Large intestine (tissue), 3 donors: ENCODE data around the gene LRRC42. TPM values are rescaled to one million over a fixed set of nuclear protein-coding genes. Genes with fewer than 3 reads are reported as not detected.
A peak's percentile ranks its signal among the peaks of the same experiment; 100 is the strongest.

Experiments
- DNase-seq, 2 donors: peaks; one replicate each; pipeline versions ENCODE4 v3.0.0 to v3.0.0-alpha.2; 2013
- H3K27ac ChIP-seq: one replicate; pipeline ENCODE4 v1.5.1; 2013; ENCODE audit warnings: low read length
- H3K27me3 ChIP-seq: 2 replicates; pipeline ENCODE4 v1.6.1; 2013; ENCODE audit warnings: low read length; ENCODE audit not compliant: control insufficient read depth, insufficient read depth
- H3K36me3 ChIP-seq: 2 replicates; pipeline ENCODE4 v1.6.1; 2013; ENCODE audit warnings: low read length; ENCODE audit not compliant: control insufficient read depth, insufficient read depth
- H3K4me1 ChIP-seq: one replicate; pipeline ENCODE4 v1.6.1; 2013; ENCODE audit warnings: low read length; ENCODE audit not compliant: control insufficient read depth, insufficient read depth
- H3K4me3 ChIP-seq: one replicate; pipeline ENCODE4 v1.5.1; 2013; ENCODE audit warnings: low read length
- H3K9me3 ChIP-seq: one replicate; pipeline ENCODE4 v1.6.1; 2013; ENCODE audit warnings: mild to moderate bottlenecking, low read depth, low read length, moderate library complexity; ENCODE audit not compliant: control insufficient read depth
- WGBS: methylation state at CpG from one replicate; pipeline ENCODE4 v1.1.5; 2013; ENCODE audit warnings: low lambda C conversion rate; ENCODE audit not compliant: insufficient coverage; 5-methylcytosine and 5-hydroxymethylcytosine counted together
- polyA plus RNA-seq: library from polyadenylated mRNA; unstranded; fragments of 120-200 nt; gene quantifications from one replicate; pipeline ENCODE4 v1.2.1, GENCODE V29; 2013

The LRRC42 gene
- polyA plus RNA-seq, 1 donor, result 33.5 TPM

DNA sequence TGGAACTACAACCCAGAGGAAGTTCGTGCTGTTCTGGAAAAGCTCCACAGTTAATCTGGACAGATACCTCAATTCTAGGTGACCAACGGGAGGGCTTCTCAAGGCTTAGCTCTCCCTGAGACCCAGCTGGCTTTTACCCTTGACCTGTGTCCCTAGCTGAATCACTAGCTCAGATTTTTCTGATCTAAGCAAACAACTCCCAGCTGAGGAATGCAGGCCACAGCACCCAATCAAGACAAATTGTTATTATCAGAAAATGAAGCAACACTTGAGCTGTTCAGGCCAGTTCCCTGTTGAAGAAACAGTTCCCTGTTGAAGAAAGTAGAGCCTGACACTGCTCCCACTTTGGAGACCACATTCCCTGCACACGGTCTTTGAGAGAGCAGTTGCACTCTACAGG is 36.2 kb upstream of the LRRC42 start:
- Histone ChIP-seq H3K27ac (peak overlapping the region; percentile 65), H3K36me3 (no peaks in the 10 kb centered on the region), H3K4me1 (peaks cover 14% of the 10 kb centered on the region), H3K27me3 (no peaks in the 10 kb centered on the region), H3K9me3 (no peaks in the 10 kb centered on the region), H3K4me3 (no peak overlapping the region)
- peak; percentile 49 to 65 for DNase-seq
- WGBS, result no CpG with 5 or more reads among the region's 3 CpGs

GRCh38 chr1:53911442-53911841 is 34.7 kb upstream of the LRRC42 start:
- Histone ChIP-seq H3K27me3 (no peaks in the 10 kb centered on the region), H3K4me3 (no peak overlapping the region), H3K27ac (no peak overlapping the region), H3K36me3 (no peaks in the 10 kb centered on the region), H3K9me3 (no peaks in the 10 kb centered on the region), H3K4me1 (peaks cover 14% of the 10 kb centered on the region)
- no peak for DNase-seq
- WGBS, result no CpG with 5 or more reads among the region's 4 CpGs

GRCh38 chr1:53913352-53914033 is 32.7 kb upstream of the LRRC42 start:
- Histone ChIP-seq H3K36me3 (no peaks in the 10 kb centered on the region), H3K4me1 (peaks cover 14% of the 10 kb centered on the region), H3K4me3 (no peak overlapping the region), H3K27ac (no peak overlapping the region), H3K27me3 (no peaks in the 10 kb centered on the region), H3K9me3 (no peaks in the 10 kb centered on the region)
- peak in 1 of 2 donors; percentile 61 for DNase-seq
- WGBS, result no CpG with 5 or more reads among the region's 5 CpGs

GRCh38 chr1:53918343-53918742 is 27.8 kb upstream of the LRRC42 start:
- no peaks in the 10 kb centered on the region for H3K4me1 ChIP-seq
- no peak overlapping the region for H3K27ac ChIP-seq
- no peak for DNase-seq
- H3K4me3 ChIP-seq, result no peak overlapping the region
- no peaks in the 10 kb centered on the region for H3K27me3 ChIP-seq
- H3K36me3 ChIP-seq, result peaks cover 12% of the 10 kb centered on the region
- no CpG with 5 or more reads among the region's 5 CpGs for WGBS
- H3K9me3 ChIP-seq, result peaks cover 2% of the 10 kb centered on the region

- peaks cover 12% of the 10 kb centered on the region for H3K36me3 ChIP-seq
- DNase-seq, result no peak
- no peaks in the 10 kb centered on the region for H3K4me1 ChIP-seq
- 100% methylated on average over 1 of the region's 3 CpGs for WGBS
- H3K4me3 ChIP-seq, result no peak overlapping the region
- H3K27me3 ChIP-seq, result no peaks in the 10 kb centered on the region
- no peak overlapping the region for H3K27ac ChIP-seq
- H3K9me3 ChIP-seq, result peaks cover 2% of the 10 kb centered on the region
These were observed 26.5 kb upstream of the LRRC42 start for GRCh38 chr1:53919675-53920066.

- Histone ChIP-seq H3K9me3 (peaks cover 6% of the 10 kb centered on the region), H3K27ac (no peak overlapping the region), H3K4me1 (no peaks in the 10 kb centered on the region), H3K36me3 (peaks cover 23% of the 10 kb centered on the region), H3K4me3 (no peak overlapping the region), H3K27me3 (no peaks in the 10 kb centered on the region)
- no CpG with 5 or more reads among the region's 2 CpGs for WGBS
- no peak for DNase-seq
These were observed 18.7 kb upstream of the LRRC42 start for GRCh38 chr1:53927376-53927881.

DNA sequence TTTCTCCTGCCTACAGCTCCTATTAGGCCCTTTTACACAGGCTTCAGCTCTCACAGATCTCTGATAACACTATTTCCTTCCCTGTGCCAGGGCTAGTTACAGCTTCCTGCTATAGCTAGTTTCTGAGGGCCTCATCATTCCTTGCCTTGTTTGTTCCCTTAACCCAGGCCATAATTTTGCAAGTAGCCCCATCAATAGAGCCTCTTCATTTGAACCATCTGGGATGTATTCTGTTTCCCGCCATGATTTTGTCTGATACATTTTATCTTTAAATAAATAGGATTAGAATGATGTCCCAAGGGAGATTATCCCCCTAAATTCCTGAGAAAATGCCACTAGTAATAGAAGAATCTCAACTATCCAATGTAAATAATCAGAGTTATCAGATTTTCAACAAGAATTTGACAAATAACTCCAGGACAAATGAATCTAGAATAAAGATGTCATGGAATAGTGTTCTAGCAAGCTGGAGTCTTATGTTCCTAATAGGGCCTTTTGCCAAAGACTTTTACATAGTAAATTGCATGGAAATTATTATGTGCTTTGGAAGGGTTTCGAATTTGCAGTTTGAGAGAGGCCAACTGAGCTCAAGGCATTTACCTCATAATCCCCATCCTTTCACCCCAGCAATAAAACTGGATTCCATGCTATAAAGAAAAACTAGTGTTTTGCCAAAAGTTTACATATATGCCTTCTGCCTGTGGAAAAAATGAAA is 16.7 kb upstream of the LRRC42 start:
- Histone ChIP-seq H3K36me3 (peaks cover 19% of the 10 kb centered on the region), H3K4me1 (no peaks in the 10 kb centered on the region), H3K27ac (no peak overlapping the region), H3K27me3 (no peaks in the 10 kb centered on the region), H3K9me3 (peaks cover 22% of the 10 kb centered on the region), H3K4me3 (no peak overlapping the region)
- no CpG with 5 or more reads among the region's 2 CpGs for WGBS
- DNase-seq, result no peak

DNA sequence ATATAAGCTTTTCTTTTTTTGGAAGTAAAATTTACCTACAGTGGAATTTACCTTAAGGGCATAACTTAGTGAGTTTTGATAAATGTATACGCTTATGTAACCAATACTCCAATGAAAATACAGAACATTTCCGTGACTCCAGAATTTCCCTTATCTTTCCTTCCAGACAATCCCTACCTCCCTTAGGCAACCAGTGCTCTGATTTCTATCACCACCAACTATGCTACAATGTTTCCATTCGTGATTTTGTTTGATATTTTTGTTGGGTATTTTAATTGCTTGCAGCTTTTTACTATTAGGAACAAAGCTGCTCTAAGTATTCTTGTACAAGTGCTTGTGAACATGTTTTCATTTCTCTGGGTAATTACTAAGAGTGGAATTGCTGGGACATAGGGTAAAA is 15.2 kb upstream of the LRRC42 start:
- Histone ChIP-seq H3K4me1 (no peaks in the 10 kb centered on the region), H3K27ac (no peak overlapping the region), H3K9me3 (peaks cover 28% of the 10 kb centered on the region), H3K27me3 (no peaks in the 10 kb centered on the region), H3K36me3 (peaks cover 24% of the 10 kb centered on the region), H3K4me3 (no peak overlapping the region)
- DNase-seq, result no peak
- no CpG with 5 or more reads among the region's 3 CpGs for WGBS

DNA sequence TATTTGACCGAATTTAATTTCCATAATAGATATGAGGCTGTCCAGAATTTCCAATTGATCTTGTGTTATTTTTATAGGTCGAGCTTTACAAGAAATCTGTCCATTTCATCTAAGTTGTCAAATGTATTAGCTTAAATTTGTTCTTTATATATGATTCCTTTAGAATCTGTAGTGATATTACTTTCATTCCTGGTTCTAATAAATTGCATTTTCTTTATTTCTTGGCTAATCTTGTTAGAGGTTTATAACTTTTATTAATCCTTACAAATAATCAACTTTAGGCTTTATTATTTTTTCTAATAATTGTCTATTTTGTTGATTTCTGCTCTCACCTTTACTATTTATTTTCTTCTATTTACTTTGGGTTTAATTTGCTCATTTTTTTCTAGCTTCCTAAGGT is 14.6 kb upstream of the LRRC42 start:
- Histone ChIP-seq H3K36me3 (peaks cover 26% of the 10 kb centered on the region), H3K4me1 (no peaks in the 10 kb centered on the region), H3K9me3 (peaks cover 30% of the 10 kb centered on the region), H3K4me3 (no peak overlapping the region), H3K27me3 (no peaks in the 10 kb centered on the region), H3K27ac (no peak overlapping the region)
- DNase-seq, result no peak
- WGBS, result 100% methylated on average over 1 of the region's 2 CpGs

DNA sequence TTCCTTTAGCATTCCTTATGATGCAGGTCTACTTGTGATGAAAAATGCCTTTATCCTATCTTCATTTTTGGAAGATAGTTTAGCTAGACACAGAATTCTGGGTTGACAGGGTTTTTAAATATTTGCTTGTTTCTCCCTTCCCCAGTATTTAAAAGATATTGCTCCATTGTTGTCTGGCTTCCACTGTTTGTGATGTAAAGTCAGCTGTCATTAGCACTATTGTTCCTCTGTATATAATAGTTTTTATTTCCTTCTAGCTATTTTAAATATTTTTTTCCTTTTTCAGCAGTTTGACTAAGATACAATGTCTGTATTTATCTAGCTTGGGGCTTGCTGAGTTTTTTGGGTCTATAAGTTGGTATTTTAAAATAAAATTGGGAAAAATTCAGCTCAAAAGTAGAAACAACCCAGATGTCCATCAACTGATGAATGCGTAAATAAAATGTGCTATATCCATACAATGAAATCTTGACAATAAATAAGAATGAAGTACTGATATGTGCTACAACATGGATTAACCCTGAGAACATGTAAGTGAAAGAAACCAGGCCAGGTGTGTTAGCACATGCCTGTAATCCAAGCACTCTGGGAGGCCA is 11.9 kb upstream of the LRRC42 start:
- WGBS, result 100% methylated on average over 1 of the region's 1 CpG
- no peak for DNase-seq
- Histone ChIP-seq H3K9me3 (peaks cover 30% of the 10 kb centered on the region), H3K36me3 (peaks cover 10% of the 10 kb centered on the region), H3K27ac (no peak overlapping the region), H3K27me3 (no peaks in the 10 kb centered on the region), H3K4me3 (no peak overlapping the region), H3K4me1 (no peaks in the 10 kb centered on the region)
